Measurements from ENCODE around the gene TMEM200C. TPM values are rescaled to one million over a fixed set of nuclear protein-coding genes. Genes with fewer than 3 reads are reported as not detected.

TMEM200C gene
- total and polyA plus RNA-seq, 2 donors (not counting 3 experiments of a cell fraction or from before 2014, with no cell fraction given), result 0.07 TPM; not detected in 1

- H3K4me2 ChIP-seq (ENCODE audit: insufficient read depth, low read length), result no peak overlapping the region
- no peak for DNase-seq (ENCODE audit: low read depth, low spot score)
- no peaks in the 10 kb centered on the region for H4K20me1 ChIP-seq (replicated peaks; ENCODE audit: control insufficient read depth, extremely low read depth, insufficient read depth, low read length)
- no peaks in the 10 kb centered on the region for H3K27me3 ChIP-seq (ENCODE audit: control insufficient read depth in 2 of 2, insufficient read depth in 2 of 2, low read length in 2 of 2)
- no peaks in the 10 kb centered on the region for H3K4me1 ChIP-seq (ENCODE audit: control insufficient read depth, extremely low read depth, insufficient read depth, low read length)
- no peak overlapping the region for H3K4me3 ChIP-seq (replicated peaks in 1 of 3; ENCODE audit: insufficient read depth in 1 of 3, low read depth in 1 of 3, low read length in 3 of 3)
- CTCF ChIA-PET, result no interaction called here
- no peak overlapping the region for H3K9ac ChIP-seq (replicated peaks; ENCODE audit: extremely low read depth, insufficient read depth, low read length)
- no peaks in the 10 kb centered on the region for H3K79me2 ChIP-seq (ENCODE audit: control insufficient read depth, insufficient read depth, low read length)
- no TSS peak for BruUV-seq (replicated peaks)
- no peaks in the 10 kb centered on the region for H3K9me3 ChIP-seq (replicated peaks; ENCODE audit: control insufficient read depth, insufficient read depth, low read length)
- no peaks in the 10 kb centered on the region for H3K36me3 ChIP-seq (ENCODE audit: control insufficient read depth in 2 of 2, extremely low read depth in 1 of 2, insufficient read depth in 2 of 2, low read length in 2 of 2)
- no peak for TF ChIP-seq JUN (IDR thresholded peaks at IDR 0.05; ENCODE audit: borderline replicate concordance, insufficient read depth, insufficient read length, low read depth)
- TF ChIP-seq EZH2 (IDR thresholded peaks at IDR 0.05; ENCODE audit: borderline replicate concordance, low read depth, low read length, severe bottlenecking), result no peak
- TF ChIP-seq CTCF (IDR thresholded peaks at IDR 0.05; ENCODE audit: extremely low read depth in 1 of 2, insufficient read depth in 1 of 2, low read depth in 1 of 2, low read length in 2 of 2), result no peak
- TF ChIP-seq GATA2 (IDR thresholded peaks at IDR 0.05; ENCODE audit: insufficient read depth, insufficient read length, low read depth, low read length), result no peak
- no peak for TF ChIP-seq MYC (IDR thresholded peaks at IDR 0.05; ENCODE audit: low read depth, low read length)
- dilution Hi-C loops (cut with MboI; ENCODE audit: extremely low pct_ligation_motif_present, low sequenced_read_pairs) (no loop called here), intact Hi-C loops (cut with micrococcal nuclease) (no loop called here)
- H3K27ac ChIP-seq (ENCODE audit: insufficient read depth, low read depth, low read length), result no peak overlapping the region
- no peak overlapping the region for H2AFZ ChIP-seq (ENCODE audit: low read depth, low read length)
- H3K9me1 ChIP-seq (replicated peaks; ENCODE audit: control insufficient read depth, extremely low read depth, insufficient read depth, low read length), result no peaks in the 10 kb centered on the region
- FAIRE-seq, result no peak
- POLR2A ChIA-PET, result no interaction called here
Observed at GRCh38 chr18:5941890-5942289, 46.6 kb upstream of the TMEM200C start.
